Spleen (tissue), 11 donors: ENCODE data around the gene UST. TPM values are rescaled to one million over a fixed set of nuclear protein-coding genes. Genes with fewer than 3 reads are reported as not detected.

Source experiments
- DNase-seq: peaks from one replicate; pipeline ENCODE4 v3.0.0-alpha.2; 2020
- H3K27ac ChIP-seq, 8 donors: fragments of 200-600 bp; sonication (generic) in 7 of 8; 1 replicate in 4 of 8; 2 replicates in 4 of 8; pipeline versions ENCODE4 v1.5.0 to v1.8.0; 2016 to 2021; ENCODE audit warnings: inconsistent platforms in 4 of 8, mild to moderate bottlenecking in 4 of 8, moderate library complexity in 1 of 8
- H3K27me3 ChIP-seq, 7 donors: fragments of 200-600 bp; sonication (generic) in 6 of 7; replicated peaks in 1 of 7; 1 replicate in 4 of 7; 2 replicates in 3 of 7; pipeline versions ENCODE4 v1.5.0 to v1.8.0; 2016 to 2021; ENCODE audit warnings: inconsistent platforms in 3 of 7, mild to moderate bottlenecking in 1 of 7
- H3K36me3 ChIP-seq, 6 donors: fragments of 200-600 bp; sonication (generic) in 5 of 6; 1 replicate in 4 of 6; 2 replicates in 2 of 6; pipeline versions ENCODE4 v1.5.0 to v1.8.0; 2016 to 2021; ENCODE audit warnings: inconsistent platforms in 2 of 6
- H3K4me1 ChIP-seq, 6 donors: fragments of 200-600 bp; sonication (generic) in 5 of 6; 1 replicate in 3 of 6; 2 replicates in 3 of 6; pipeline versions ENCODE4 v1.5.0 to v1.8.0; 2016 to 2021; ENCODE audit warnings: inconsistent platforms in 3 of 6
- H3K4me3 ChIP-seq, 8 donors: fragments of 200-600 bp; sonication (generic) in 7 of 8; 1 replicate in 4 of 8; 2 replicates in 4 of 8; pipeline versions ENCODE4 v1.5.0 to v1.8.0; 2016 to 2021; ENCODE audit warnings: inconsistent platforms in 4 of 8, mild to moderate bottlenecking in 4 of 8, moderate library complexity in 2 of 8
- H3K9me3 ChIP-seq, 8 donors: fragments of 200-600 bp; sonication (generic) in 7 of 8; 1 replicate in 4 of 8; 2 replicates in 4 of 8; pipeline versions ENCODE4 v1.5.0 to v1.8.0; 2016 to 2021; ENCODE audit warnings: inconsistent platforms in 4 of 8
- CTCF ChIP-seq, 11 experiments: fragments of 200-600 bp in 7 of 11; fragments of 450-650 bp in 4 of 11; sonication (generic) in 4 of 11; IDR thresholded peaks in 8 of 11; conservative IDR thresholded peaks in 3 of 11; 1 replicate in 7 of 11; 2 replicates in 4 of 11; pipeline versions ENCODE4 v1.4.0 to v1.8.0; 2016 to 2021; ENCODE audit warnings: antibody characterized with exemption in 11 of 11, inconsistent platforms in 4 of 11, mild to moderate bottlenecking in 1 of 11
- POLR2A ChIP-seq, 3 donors: fragments of 450-650 bp; IDR thresholded peaks; one replicate each; pipeline ENCODE4 v1.5.1; 2017; ENCODE audit warnings: antibody characterized with exemption in 3 of 3, mild to moderate bottlenecking in 1 of 3
- POLR2AphosphoS5 ChIP-seq, 3 donors: sonication (generic); formaldehyde crosslinking; IDR thresholded peaks; one replicate each; pipeline ENCODE4 v1.5.1; 2017; ENCODE audit warnings: antibody characterized with exemption in 3 of 3
- WGBS, 5 donors: extraction: QIAGEN DNeasy Blood & Tissue Kit in 3 of 5; methylation state at CpG; one replicate each; pipeline versions ENCODE4 v1.1.5 to v1.1.7; 2013 to 2018; 5-methylcytosine and 5-hydroxymethylcytosine counted together
- intact Hi-C: fragments of 100-400 bp; cut with DNase I; formaldehyde crosslinking; loops from one replicate; pipeline ENCODE4 v1.15.0; 2023; ENCODE audit warnings: low total_unique reads
- polyA plus RNA-seq, 3 donors: library from polyadenylated mRNA; stranded (reverse); fragments of 200-250 nt; gene quantifications; one replicate each; pipeline ENCODE4 v1.2.1, GENCODE V29; 2013
- total RNA-seq, 7 donors: library from RNA; depleted of rRNA in 3 of 7; stranded (reverse); fragments of >200 nt in 3 of 7; fragmentation: NEBNext Ultra II Directional in 4 of 7; extraction: Animal tissue kit (Norgen Biotek cat#: 25700) in 4 of 7; gene quantifications; one replicate each; pipeline versions ENCODE4 v1.1.0 to v1.2.1, GENCODE V29; 2016 to 2021
- donor health status: healthy with polysubstance abuse.
- donor health status: DM: no; HTN: no; CAD: no; lungs with moderate emphysema.
- donor health status: DM: no; HTN: no; CAD: no.
- donor health status: Bipolar disorder and iron deficiency.
- donor health status: healthy.
- donor health status: DM: no; HTN: no; CAD: no.
- donor health status: DM: yes; HTN: yes; CAD: no.

The UST gene
- total and polyA plus RNA-seq, 10 donors, result 6.4 to 26.8 (median 14.4) TPM

- Histone ChIP-seq H3K9me3 (no peaks in the 10 kb centered on the region), H3K4me3 (no peak overlapping the region), H3K27me3 (no peaks in the 10 kb centered on the region), H3K27ac (peak overlapping the region in 1 of 8 donors; percentile 7), H3K36me3 (no peaks in the 10 kb centered on the region), H3K4me1 (peaks cover 0 to 50% (median 13%) of the 10 kb centered on the region in 6 donors)
- TF ChIP-seq POLR2A (IDR thresholded peaks at IDR 0.05) (no peak), CTCF (IDR thresholded peaks at IDR 0.05 in 8 of 11, conservative IDR thresholded peaks at IDR 0.05 in 3 of 11) (no peak), POLR2AphosphoS5 (IDR thresholded peaks at IDR 0.05) (no peak)
- no peak for DNase-seq
- intact Hi-C loops, result no loop called here
- WGBS, 5 donors, result 80 to 92% (median 88%) methylated on average over 2 of the region's 2 CpGs
Measured at GRCh38 chr6:148868901-148869300, 122.1 kb downstream of the UST start.

GRCh38 chr6:148869585-148869984 lies 122.8 kb downstream of the UST start:
- H3K27me3 ChIP-seq, result no peaks in the 10 kb centered on the region
- peaks cover 0 to 50% (median 13%) of the 10 kb centered on the region in 6 donors for H3K4me1 ChIP-seq
- TF ChIP-seq CTCF (IDR thresholded peaks at IDR 0.05 in 8 of 11, conservative IDR thresholded peaks at IDR 0.05 in 3 of 11) (no peak), POLR2A (IDR thresholded peaks at IDR 0.05) (no peak), POLR2AphosphoS5 (IDR thresholded peaks at IDR 0.05) (no peak)
- DNase-seq, result no peak
- H3K27ac ChIP-seq, result peak overlapping the region in 1 of 8 donors; percentile 7
- no peaks in the 10 kb centered on the region for H3K36me3 ChIP-seq
- H3K4me3 ChIP-seq, result no peak overlapping the region
- 78 to 86% (median 83%) methylated on average over 7 of the region's 7 CpGs for WGBS, 5 donors
- intact Hi-C loops, result no loop called here
- no peaks in the 10 kb centered on the region for H3K9me3 ChIP-seq

GRCh38 chr6:148873154-148873553 lies 126.3 kb downstream of the UST start:
- H3K36me3 ChIP-seq, result no peaks in the 10 kb centered on the region
- no peaks in the 10 kb centered on the region for H3K9me3 ChIP-seq
- TF ChIP-seq POLR2A (IDR thresholded peaks at IDR 0.05) (no peak), POLR2AphosphoS5 (IDR thresholded peaks at IDR 0.05) (no peak), CTCF (IDR thresholded peaks at IDR 0.05 in 8 of 11, conservative IDR thresholded peaks at IDR 0.05 in 3 of 11) (no peak)
- 90 to 97% (median 93%) methylated on average over 4 of the region's 4 CpGs for WGBS, 5 donors
- DNase-seq, result no peak
- intact Hi-C loops, result no loop called here
- H3K27ac ChIP-seq, result no peak overlapping the region
- H3K4me1 ChIP-seq, result peaks cover 0 to 28% (median 5%) of the 10 kb centered on the region in 6 donors
- H3K27me3 ChIP-seq, result no peaks in the 10 kb centered on the region
- no peak overlapping the region for H3K4me3 ChIP-seq

- intact Hi-C loops, result no loop called here
- peaks cover 0 to 30% (median 4%) of the 10 kb centered on the region in 6 donors for H3K4me1 ChIP-seq
- no peak overlapping the region for H3K4me3 ChIP-seq
- 84 to 97% (median 90%) methylated on average over 5 of the region's 5 CpGs for WGBS, 5 donors
- H3K27me3 ChIP-seq, result no peaks in the 10 kb centered on the region
- no peak overlapping the region for H3K27ac ChIP-seq
- DNase-seq, result no peak
- TF ChIP-seq POLR2A (IDR thresholded peaks at IDR 0.05) (no peak), POLR2AphosphoS5 (IDR thresholded peaks at IDR 0.05) (no peak), CTCF (IDR thresholded peaks at IDR 0.05 in 8 of 11, conservative IDR thresholded peaks at IDR 0.05 in 3 of 11) (no peak)
- no peaks in the 10 kb centered on the region for H3K36me3 ChIP-seq
- H3K9me3 ChIP-seq, result no peaks in the 10 kb centered on the region
Measured at GRCh38 chr6:148873868-148874267, 127.0 kb downstream of the UST start.
